Gastroesophageal sphincter (tissue), 3 donors: ENCODE results near the gene MVK.

Source experiments
- CTCF ChIP-seq, 4 experiments: fragments of 200-600 bp in 2 of 4; fragments of 450-650 bp in 2 of 4; sonication (generic) in 1 of 4; IDR thresholded peaks; one replicate each; pipeline ENCODE4 v1.5.1; 2017 to 2019; ENCODE audit warnings: antibody characterized with exemption in 4 of 4, mild to moderate bottlenecking in 2 of 4, moderate library complexity in 2 of 4
- POLR2AphosphoS5 ChIP-seq: sonication (generic); formaldehyde crosslinking; IDR thresholded peaks from one replicate; pipeline ENCODE4 v1.6.1; 2017; ENCODE audit warnings: antibody characterized with exemption

DNA sequence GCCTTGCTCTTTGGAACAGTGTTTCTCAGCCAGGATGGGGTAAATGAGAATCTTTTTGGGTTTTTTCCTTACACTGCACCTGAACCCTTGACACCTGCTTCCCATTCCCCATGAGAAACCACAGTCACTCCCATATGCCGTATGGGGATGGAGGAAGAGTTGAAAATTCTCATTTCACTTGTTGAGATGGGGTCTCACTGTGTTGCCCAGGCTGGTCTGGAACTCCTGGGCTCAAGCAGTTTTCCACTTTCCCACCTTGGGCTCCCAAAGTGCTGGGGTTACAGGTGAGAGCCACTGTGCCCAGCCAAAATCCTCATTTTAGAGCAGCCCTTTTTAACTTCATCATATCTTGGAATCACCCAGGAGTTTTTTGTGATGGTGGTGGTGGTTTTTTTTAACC lies 3.7 kb downstream of the MVK start:
- TF ChIP-seq POLR2AphosphoS5 (no peak), CTCF (IDR thresholded peaks at IDR 0.05) (no peak)
